ENCODE results near the gene XAGE1A.
"Not testable (repeated sequence)": the region's sequence is repeated elsewhere in the genome, so short reads cannot be mapped to it uniquely, and the experiment has no call there.

DNA sequence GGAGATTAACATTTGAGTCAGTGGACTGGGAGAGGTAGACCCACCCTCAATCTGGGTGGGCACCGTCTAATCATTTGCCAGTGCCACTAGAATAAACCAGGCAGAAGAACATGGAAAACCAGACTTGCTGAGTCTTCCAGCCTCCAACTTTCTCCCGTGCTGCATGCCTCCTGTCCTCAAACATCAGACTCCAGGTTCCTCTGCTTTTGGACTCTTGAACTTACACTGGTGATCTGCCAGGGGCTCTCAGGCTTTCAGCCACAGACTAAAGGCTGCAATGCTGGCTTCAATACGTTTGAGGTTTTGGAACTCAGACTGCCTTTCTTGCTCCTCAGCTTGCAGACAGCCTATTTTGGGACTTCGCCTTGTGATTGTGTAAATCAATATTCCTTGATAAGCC lies 45.4 kb downstream of the XAGE1A start:
- TF ChIP-seq YY1 (IDR thresholded peaks at IDR 0.05); RXRA (IDR thresholded peaks at IDR 0.05); EGR1 (IDR thresholded peaks at IDR 0.05; ENCODE audit: low read depth in 2 of 2); GABPA (IDR thresholded peaks at IDR 0.05 in 1 of 2, conservative IDR thresholded peaks at IDR 0.05 in 1 of 2); TAF1 (conservative IDR thresholded peaks at IDR 0.05); RAD21 (IDR thresholded peaks at IDR 0.05); JUND (IDR thresholded peaks at IDR 0.05): not testable (repeated sequence)
- TF ChIP-seq, protein P1, sequence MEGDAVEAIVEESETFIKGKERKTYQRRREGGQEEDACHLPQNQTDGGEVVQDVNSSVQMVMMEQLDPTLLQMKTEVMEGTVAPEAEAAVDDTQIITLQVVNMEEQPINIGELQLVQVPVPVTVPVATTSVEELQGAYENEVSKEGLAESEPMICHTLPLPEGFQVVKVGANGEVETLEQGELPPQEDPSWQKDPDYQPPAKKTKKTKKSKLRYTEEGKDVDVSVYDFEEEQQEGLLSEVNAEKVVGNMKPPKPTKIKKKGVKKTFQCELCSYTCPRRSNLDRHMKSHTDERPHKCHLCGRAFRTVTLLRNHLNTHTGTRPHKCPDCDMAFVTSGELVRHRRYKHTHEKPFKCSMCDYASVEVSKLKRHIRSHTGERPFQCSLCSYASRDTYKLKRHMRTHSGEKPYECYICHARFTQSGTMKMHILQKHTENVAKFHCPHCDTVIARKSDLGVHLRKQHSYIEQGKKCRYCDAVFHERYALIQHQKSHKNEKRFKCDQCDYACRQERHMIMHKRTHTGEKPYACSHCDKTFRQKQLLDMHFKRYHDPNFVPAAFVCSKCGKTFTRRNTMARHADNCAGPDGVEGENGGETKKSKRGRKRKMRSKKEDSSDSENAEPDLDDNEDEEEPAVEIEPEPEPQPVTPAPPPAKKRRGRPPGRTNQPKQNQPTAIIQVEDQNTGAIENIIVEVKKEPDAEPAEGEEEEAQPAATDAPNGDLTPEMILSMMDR (IDR thresholded peaks at IDR 0.05; ENCODE audit: low read depth, low read length, missing input control), result not testable (repeated sequence)
- TF ChIP-seq, protein P2, sequence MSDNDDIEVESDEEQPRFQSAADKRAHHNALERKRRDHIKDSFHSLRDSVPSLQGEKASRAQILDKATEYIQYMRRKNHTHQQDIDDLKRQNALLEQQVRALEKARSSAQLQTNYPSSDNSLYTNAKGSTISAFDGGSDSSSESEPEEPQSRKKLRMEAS (IDR thresholded peaks at IDR 0.05), result not testable (repeated sequence)
- TF ChIP-seq, protein P3, sequence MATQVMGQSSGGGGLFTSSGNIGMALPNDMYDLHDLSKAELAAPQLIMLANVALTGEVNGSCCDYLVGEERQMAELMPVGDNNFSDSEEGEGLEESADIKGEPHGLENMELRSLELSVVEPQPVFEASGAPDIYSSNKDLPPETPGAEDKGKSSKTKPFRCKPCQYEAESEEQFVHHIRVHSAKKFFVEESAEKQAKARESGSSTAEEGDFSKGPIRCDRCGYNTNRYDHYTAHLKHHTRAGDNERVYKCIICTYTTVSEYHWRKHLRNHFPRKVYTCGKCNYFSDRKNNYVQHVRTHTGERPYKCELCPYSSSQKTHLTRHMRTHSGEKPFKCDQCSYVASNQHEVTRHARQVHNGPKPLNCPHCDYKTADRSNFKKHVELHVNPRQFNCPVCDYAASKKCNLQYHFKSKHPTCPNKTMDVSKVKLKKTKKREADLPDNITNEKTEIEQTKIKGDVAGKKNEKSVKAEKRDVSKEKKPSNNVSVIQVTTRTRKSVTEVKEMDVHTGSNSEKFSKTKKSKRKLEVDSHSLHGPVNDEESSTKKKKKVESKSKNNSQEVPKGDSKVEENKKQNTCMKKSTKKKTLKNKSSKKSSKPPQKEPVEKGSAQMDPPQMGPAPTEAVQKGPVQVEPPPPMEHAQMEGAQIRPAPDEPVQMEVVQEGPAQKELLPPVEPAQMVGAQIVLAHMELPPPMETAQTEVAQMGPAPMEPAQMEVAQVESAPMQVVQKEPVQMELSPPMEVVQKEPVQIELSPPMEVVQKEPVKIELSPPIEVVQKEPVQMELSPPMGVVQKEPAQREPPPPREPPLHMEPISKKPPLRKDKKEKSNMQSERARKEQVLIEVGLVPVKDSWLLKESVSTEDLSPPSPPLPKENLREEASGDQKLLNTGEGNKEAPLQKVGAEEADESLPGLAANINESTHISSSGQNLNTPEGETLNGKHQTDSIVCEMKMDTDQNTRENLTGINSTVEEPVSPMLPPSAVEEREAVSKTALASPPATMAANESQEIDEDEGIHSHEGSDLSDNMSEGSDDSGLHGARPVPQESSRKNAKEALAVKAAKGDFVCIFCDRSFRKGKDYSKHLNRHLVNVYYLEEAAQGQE (IDR thresholded peaks at IDR 0.05), result not testable (repeated sequence)

All from liver (tissue), 3 donors.